Measurements from ENCODE around the gene RBMS3.

The RBMS3 gene

DNA sequence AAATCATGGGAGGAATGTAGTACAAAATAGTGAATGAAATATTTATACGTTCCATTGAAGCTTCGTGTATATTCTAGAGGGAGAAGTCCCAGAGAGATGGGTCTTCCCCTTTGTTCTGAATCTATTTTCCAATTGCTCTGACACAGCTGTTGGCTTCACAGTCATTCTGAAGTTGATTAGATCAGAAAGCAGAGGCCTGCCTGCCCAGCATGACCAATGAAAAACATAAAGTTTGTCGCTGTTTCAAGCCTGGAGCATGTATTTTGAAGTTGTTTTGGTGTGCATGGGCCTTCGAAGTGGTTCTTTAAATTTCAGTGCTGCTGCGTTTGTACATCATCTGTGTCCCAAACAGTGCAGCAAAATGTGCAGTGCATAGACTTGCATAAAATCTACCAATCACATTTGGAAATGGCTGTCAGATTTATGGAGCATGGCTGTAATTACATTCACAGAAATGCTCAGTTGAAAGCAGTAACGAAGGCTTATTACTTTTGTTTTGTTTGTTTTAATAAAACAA is 31.0 kb upstream of the RBMS3 start:
- Histone ChIP-seq H3K27me3 (ENCODE audit: insufficient read depth, low read length) (no peaks in the 10 kb centered on the region), H3K4me3 (ENCODE audit: low read depth, low read length) (no peak overlapping the region), H3K36me3 (ENCODE audit: insufficient read depth, low read length) (no peaks in the 10 kb centered on the region), H3K79me2 (ENCODE audit: control insufficient read depth, insufficient read depth, low read length, unreplicated experiment) (no peaks in the 10 kb centered on the region), H3K4me1 (ENCODE audit: control insufficient read depth, insufficient read depth, low read length, unreplicated experiment) (no peaks in the 10 kb centered on the region), H2AFZ (ENCODE audit: low read length, unreplicated experiment) (no peak overlapping the region), H3K27ac (ENCODE audit: low read depth, low read length) (no peak overlapping the region)

DNA sequence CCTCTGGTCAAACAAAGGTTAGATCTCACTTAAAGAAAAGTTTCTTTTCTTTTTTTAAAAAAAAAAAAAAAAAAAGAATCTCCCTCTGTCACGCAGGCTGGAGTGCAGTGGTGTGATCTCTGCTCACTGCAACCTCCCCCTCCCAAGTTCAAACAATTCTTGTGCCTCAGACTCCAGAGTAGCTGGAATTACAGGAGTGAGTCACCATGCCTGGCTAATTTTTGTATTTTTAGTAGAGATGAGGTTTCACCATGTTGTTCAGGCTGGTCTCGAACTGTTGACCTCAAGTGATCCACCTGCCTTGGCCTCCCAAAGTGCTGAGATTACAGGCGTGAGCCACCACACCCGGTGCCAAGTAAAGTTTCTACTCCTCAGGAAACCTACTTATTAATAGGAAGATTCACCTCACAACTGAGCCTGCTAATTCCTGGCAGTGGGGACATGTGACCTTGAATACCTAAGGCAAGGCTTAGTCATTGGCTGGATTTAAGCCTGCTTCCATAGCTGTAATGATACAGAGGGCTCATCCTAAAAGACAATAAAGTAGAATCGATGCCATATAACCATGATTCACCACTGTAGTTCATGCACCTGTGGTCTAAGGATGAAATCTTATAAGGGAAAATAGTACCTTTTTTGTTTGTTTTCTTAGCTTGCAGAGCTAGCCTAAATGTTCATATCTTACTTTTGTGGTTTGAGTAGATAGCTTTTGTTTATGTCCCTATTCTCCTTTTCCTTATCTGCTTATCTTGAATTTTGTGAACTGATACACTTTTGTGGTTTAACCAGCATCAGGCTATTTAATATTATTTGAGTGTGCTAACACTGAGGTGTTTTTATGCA is 24.8 kb upstream of the RBMS3 start:
- H3K4me1 ChIP-seq (ENCODE audit: control insufficient read depth, insufficient read depth, low read length, unreplicated experiment), result no peaks in the 10 kb centered on the region
- H3K36me3 ChIP-seq (ENCODE audit: insufficient read depth, low read length), result no peaks in the 10 kb centered on the region

GRCh38 chr3:29258161-29258560 is 22.7 kb upstream of the RBMS3 start:
- Histone ChIP-seq H2AFZ (ENCODE audit: low read length, unreplicated experiment) (no peak overlapping the region), H3K4me3 (ENCODE audit: low read depth, low read length) (no peak overlapping the region), H3K27ac (ENCODE audit: low read depth, low read length) (no peak overlapping the region), H3K27me3 (ENCODE audit: insufficient read depth, low read length) (no peaks in the 10 kb centered on the region), H3K79me2 (ENCODE audit: control insufficient read depth, insufficient read depth, low read length, unreplicated experiment) (no peaks in the 10 kb centered on the region), H3K4me1 (ENCODE audit: control insufficient read depth, insufficient read depth, low read length, unreplicated experiment) (no peaks in the 10 kb centered on the region), H3K36me3 (ENCODE audit: insufficient read depth, low read length) (0 out of 2 replicates have a peak, but pooled peaks cover 1% of the 10 kb centered on the region)

More for the DNA sequence above, 24.8 kb upstream of the RBMS3 start:
- H2AFZ ChIP-seq (ENCODE audit: low read length, unreplicated experiment), result no peak overlapping the region
- H3K79me2 ChIP-seq (ENCODE audit: control insufficient read depth, insufficient read depth, low read length, unreplicated experiment), result no peaks in the 10 kb centered on the region
- H3K4me3 ChIP-seq (ENCODE audit: low read depth, low read length), result no peak overlapping the region
- H3K27me3 ChIP-seq (ENCODE audit: insufficient read depth, low read length), result no peaks in the 10 kb centered on the region
- H3K27ac ChIP-seq (ENCODE audit: low read depth, low read length), result no peak overlapping the region

GRCh38 chr3:29261119-29261518 is 19.8 kb upstream of the RBMS3 start:
- Histone ChIP-seq H2AFZ (ENCODE audit: low read length, unreplicated experiment) (no peak overlapping the region), H3K36me3 (ENCODE audit: insufficient read depth, low read length) (0 out of 2 replicates have a peak, but pooled peaks cover 3% of the 10 kb centered on the region), H3K79me2 (ENCODE audit: control insufficient read depth, insufficient read depth, low read length, unreplicated experiment) (no peaks in the 10 kb centered on the region), H3K27ac (ENCODE audit: low read depth, low read length) (no peak overlapping the region), H3K4me3 (ENCODE audit: low read depth, low read length) (no peak overlapping the region), H3K4me1 (ENCODE audit: control insufficient read depth, insufficient read depth, low read length, unreplicated experiment) (no peaks in the 10 kb centered on the region), H3K27me3 (ENCODE audit: insufficient read depth, low read length) (no peaks in the 10 kb centered on the region)

DNA sequence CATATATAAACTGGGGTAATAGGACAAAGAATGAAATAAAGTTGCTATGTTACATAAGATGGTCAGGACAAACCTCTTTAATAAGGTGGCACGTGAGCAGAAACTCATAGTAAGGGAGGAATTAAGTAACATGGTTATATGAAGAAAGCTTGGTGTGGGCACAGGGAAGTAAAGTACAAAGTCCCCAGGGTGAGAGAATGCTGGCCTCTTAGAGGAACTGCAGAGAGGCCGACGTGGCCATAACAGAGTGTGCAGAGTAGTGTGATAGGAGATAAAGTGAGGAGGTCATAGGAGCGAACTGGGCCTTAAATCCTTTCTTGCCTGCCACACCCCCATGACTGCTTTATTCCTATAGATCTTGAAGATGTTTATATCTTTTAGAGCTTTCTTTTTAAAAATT is 17.4 kb upstream of the RBMS3 start:
- H3K36me3 ChIP-seq (ENCODE audit: insufficient read depth, low read length), result 0 out of 2 replicates have a peak, but pooled peaks cover 3% of the 10 kb centered on the region

DNA sequence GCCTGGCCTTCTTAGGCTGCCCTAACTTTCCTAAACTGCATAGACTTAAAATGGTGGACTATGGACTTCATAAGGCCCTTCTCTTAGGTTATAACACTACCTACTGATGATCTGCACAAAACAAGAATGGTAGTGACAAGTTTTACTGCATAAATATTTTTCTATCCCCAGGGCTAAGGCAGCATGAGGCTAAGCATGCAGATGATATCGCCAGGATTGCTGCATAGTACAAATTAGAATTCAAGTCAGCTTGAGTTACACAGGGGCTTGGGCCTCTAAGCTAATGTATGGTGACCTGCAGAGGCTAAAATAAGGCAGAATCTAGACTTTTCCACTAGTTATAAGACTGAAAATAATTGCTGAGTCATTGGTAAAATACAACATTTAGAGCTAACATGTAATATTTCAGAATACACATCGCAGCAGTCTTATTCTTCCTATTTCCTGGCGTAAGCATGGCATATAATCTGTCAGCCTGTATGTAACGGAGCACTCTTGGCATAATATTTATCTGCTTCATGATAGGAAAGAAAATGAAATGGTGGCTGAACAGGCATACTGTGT is 15.3 kb upstream of the RBMS3 start:
- Histone ChIP-seq H3K4me3 (ENCODE audit: low read depth, low read length) (no peak overlapping the region), H3K27me3 (ENCODE audit: insufficient read depth, low read length) (no peaks in the 10 kb centered on the region), H3K4me1 (ENCODE audit: control insufficient read depth, insufficient read depth, low read length, unreplicated experiment) (no peaks in the 10 kb centered on the region), H2AFZ (ENCODE audit: low read length, unreplicated experiment) (no peak overlapping the region), H3K27ac (ENCODE audit: low read depth, low read length) (no peak overlapping the region), H3K79me2 (ENCODE audit: control insufficient read depth, insufficient read depth, low read length, unreplicated experiment) (no peaks in the 10 kb centered on the region), H3K36me3 (ENCODE audit: insufficient read depth, low read length) (0 out of 2 replicates have a peak, but pooled peaks cover 3% of the 10 kb centered on the region)

More for the DNA sequence above, 17.4 kb upstream of the RBMS3 start:
- H3K4me1 ChIP-seq (ENCODE audit: control insufficient read depth, insufficient read depth, low read length, unreplicated experiment), result no peaks in the 10 kb centered on the region
- H2AFZ ChIP-seq (ENCODE audit: low read length, unreplicated experiment), result no peak overlapping the region
- no peak overlapping the region for H3K27ac ChIP-seq (ENCODE audit: low read depth, low read length)
- no peaks in the 10 kb centered on the region for H3K27me3 ChIP-seq (ENCODE audit: insufficient read depth, low read length)
- no peaks in the 10 kb centered on the region for H3K79me2 ChIP-seq (ENCODE audit: control insufficient read depth, insufficient read depth, low read length, unreplicated experiment)
- H3K4me3 ChIP-seq (ENCODE audit: low read depth, low read length), result no peak overlapping the region

DNA sequence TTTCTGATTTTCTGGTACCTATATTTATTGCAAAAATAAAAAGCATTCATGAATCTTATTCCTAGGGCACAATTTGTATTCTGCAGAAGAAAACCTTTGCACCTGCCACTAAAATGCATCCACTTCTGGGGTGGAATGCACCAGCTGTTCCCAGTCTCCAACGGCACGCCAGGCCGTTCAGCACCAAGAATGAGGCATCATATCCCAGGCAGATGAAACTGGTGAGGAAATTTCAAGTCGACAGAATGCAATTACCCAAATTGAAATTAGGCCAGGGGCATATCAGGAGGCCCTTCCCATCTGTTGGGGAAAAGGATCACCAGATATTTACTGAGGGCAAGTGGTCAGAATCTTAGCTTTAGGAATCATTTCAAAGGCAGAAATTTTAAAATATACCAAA is 13.6 kb upstream of the RBMS3 start:
- Histone ChIP-seq H3K27me3 (ENCODE audit: insufficient read depth, low read length) (no peaks in the 10 kb centered on the region), H3K79me2 (ENCODE audit: control insufficient read depth, insufficient read depth, low read length, unreplicated experiment) (no peaks in the 10 kb centered on the region), H3K4me3 (ENCODE audit: low read depth, low read length) (no peak overlapping the region), H2AFZ (ENCODE audit: low read length, unreplicated experiment) (no peak overlapping the region), H3K4me1 (ENCODE audit: control insufficient read depth, insufficient read depth, low read length, unreplicated experiment) (no peaks in the 10 kb centered on the region), H3K27ac (ENCODE audit: low read depth, low read length) (no peak overlapping the region), H3K36me3 (ENCODE audit: insufficient read depth, low read length) (0 out of 2 replicates have a peak, but pooled peaks cover 3% of the 10 kb centered on the region)

DNA sequence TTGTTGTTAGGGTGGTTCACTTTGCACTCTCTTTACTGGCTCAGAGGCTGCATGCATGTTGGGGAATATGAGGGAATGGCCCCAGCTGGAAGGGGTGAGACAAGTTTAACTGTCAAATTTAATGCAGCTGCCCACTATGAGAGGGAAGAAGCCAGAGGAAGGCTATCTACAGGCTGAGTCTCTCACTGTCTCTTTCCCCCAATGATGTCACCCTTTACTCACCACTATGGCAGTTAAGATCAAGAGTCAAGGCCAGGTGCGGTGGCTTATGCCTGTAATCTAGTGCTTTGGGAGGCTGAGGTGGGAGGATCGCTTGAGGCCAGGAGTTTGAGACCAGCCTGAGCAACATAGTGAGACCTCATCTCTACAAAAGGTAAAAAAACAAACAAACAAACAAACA is 12.2 kb upstream of the RBMS3 start:
- no peaks in the 10 kb centered on the region for H3K4me1 ChIP-seq (ENCODE audit: control insufficient read depth, insufficient read depth, low read length, unreplicated experiment)
- no peak overlapping the region for H2AFZ ChIP-seq (ENCODE audit: low read length, unreplicated experiment)
- no peak overlapping the region for H3K27ac ChIP-seq (ENCODE audit: low read depth, low read length)
- no peaks in the 10 kb centered on the region for H3K79me2 ChIP-seq (ENCODE audit: control insufficient read depth, insufficient read depth, low read length, unreplicated experiment)
- no peaks in the 10 kb centered on the region for H3K36me3 ChIP-seq (ENCODE audit: insufficient read depth, low read length)
- H3K4me3 ChIP-seq (ENCODE audit: low read depth, low read length), result no peak overlapping the region
- H3K27me3 ChIP-seq (ENCODE audit: insufficient read depth, low read length), result no peaks in the 10 kb centered on the region

DNA sequence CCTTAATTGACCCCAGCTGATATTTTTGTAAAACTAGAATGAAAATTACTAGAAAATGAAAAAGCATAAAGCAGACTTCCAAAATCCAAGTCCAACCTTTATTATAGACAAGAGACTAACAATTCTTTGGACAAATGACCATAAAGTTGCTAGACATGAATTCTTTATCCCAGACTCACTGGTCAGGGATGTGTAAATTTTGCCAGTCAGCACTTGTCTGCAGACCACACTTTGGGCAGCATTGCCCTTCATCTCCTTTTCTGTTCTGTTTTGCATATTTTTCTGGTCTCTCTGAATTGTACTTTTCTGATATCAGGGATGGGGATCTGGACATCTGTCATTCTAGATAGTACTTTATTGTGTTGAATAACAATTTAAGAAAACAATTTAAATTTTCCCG is 10.1 kb upstream of the RBMS3 start:
- no peaks in the 10 kb centered on the region for H3K36me3 ChIP-seq (ENCODE audit: insufficient read depth, low read length)
- no peak overlapping the region for H3K27ac ChIP-seq (ENCODE audit: low read depth, low read length)
- H3K27me3 ChIP-seq (ENCODE audit: insufficient read depth, low read length), result no peaks in the 10 kb centered on the region
- no peaks in the 10 kb centered on the region for H3K79me2 ChIP-seq (ENCODE audit: control insufficient read depth, insufficient read depth, low read length, unreplicated experiment)
- H3K4me3 ChIP-seq (ENCODE audit: low read depth, low read length), result no peak overlapping the region
- no peaks in the 10 kb centered on the region for H3K4me1 ChIP-seq (ENCODE audit: control insufficient read depth, insufficient read depth, low read length, unreplicated experiment)
- no peak overlapping the region for H2AFZ ChIP-seq (ENCODE audit: low read length, unreplicated experiment)

- H2AFZ ChIP-seq (ENCODE audit: low read length, unreplicated experiment), result no peak overlapping the region
- no peaks in the 10 kb centered on the region for H3K36me3 ChIP-seq (ENCODE audit: insufficient read depth, low read length)
- H3K4me1 ChIP-seq (ENCODE audit: control insufficient read depth, insufficient read depth, low read length, unreplicated experiment), result no peaks in the 10 kb centered on the region
- H3K79me2 ChIP-seq (ENCODE audit: control insufficient read depth, insufficient read depth, low read length, unreplicated experiment), result no peaks in the 10 kb centered on the region
- H3K27me3 ChIP-seq (ENCODE audit: insufficient read depth, low read length), result no peaks in the 10 kb centered on the region
- H3K4me3 ChIP-seq (ENCODE audit: low read depth, low read length), result no peak overlapping the region
- no peak overlapping the region for H3K27ac ChIP-seq (ENCODE audit: low read depth, low read length)
These were observed 9.4 kb upstream of the RBMS3 start for GRCh38 chr3:29271475-29271874.

- Histone ChIP-seq H3K4me3 (ENCODE audit: low read depth, low read length) (no peak overlapping the region), H3K36me3 (ENCODE audit: insufficient read depth, low read length) (no peaks in the 10 kb centered on the region), H2AFZ (ENCODE audit: low read length, unreplicated experiment) (no peak overlapping the region), H3K4me1 (ENCODE audit: control insufficient read depth, insufficient read depth, low read length, unreplicated experiment) (peaks cover 16% of the 10 kb centered on the region), H3K27ac (ENCODE audit: low read depth, low read length) (no peak overlapping the region), H3K27me3 (ENCODE audit: insufficient read depth, low read length) (no peaks in the 10 kb centered on the region), H3K79me2 (ENCODE audit: control insufficient read depth, insufficient read depth, low read length, unreplicated experiment) (peaks cover 7% of the 10 kb centered on the region)
These were observed 6.2 kb upstream of the RBMS3 start for GRCh38 chr3:29274667-29275066.
